ENCODE data around the gene DRC3. TPM values are rescaled to one million over a fixed set of nuclear protein-coding genes. Genes with fewer than 3 reads are reported as not detected.
A peak's percentile ranks its signal among the peaks of the same experiment; 100 is the strongest.

Gene DRC3
- total and polyA plus RNA-seq, 4 donors, result 0.61 to 1.5 (median 1.1) TPM

DNA sequence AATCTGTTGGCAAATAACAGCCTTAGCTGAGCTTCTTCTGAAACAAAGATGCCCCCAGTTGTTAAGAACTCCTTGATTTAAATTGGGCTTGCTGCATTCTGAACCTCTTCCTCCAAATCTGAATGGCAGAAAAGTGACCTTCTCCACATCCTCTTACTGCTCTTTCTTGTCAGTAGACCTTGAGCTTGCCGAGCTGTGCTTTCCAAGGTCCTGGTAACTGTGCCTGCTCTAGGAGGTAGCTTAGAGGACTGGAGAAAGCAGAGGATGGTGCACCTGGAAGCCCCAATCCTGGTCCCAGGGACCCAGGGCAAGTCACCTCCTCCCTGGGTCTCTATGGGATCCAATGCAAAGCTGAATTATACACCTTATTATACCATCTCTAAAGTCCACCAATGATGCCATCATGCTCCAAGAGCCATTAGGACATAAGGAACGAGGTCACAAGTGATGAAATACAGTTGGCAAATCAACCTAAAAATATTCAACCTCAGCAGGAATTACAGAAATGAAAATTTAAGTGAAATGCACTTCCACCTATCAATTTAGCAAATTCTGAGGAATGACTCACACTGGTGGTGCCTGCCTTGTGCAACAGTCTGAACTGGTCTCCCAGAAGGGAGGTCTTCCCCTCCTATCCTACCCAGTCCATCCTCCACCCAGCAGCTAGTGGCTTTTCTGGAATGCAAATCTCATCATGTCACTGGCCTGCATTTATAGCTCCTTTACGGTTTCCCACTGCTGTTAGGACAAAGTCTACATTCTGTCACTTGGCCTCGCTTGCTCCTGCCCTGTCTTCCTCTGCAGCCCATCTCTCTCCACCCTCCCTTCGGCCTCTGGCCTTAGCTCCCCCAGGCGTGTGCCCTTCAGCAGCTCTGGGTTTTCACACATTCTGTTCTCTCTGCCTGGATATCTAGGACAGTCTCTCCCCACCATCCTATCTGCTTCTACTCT, 37.1 kb upstream of the DRC3 start:
- no peak for DNase-seq (ENCODE audit: low spot score)
- peaks cover 0 to 11% (median 1%) of the 10 kb centered on the region in 4 donors for H3K4me1 ChIP-seq (ENCODE audit: control insufficient read depth in 4 of 4, insufficient read depth in 4 of 4, low read length in 3 of 4)
- H3K9ac ChIP-seq (ENCODE audit: low read depth in 1 of 2, low read length in 2 of 2), result no peak overlapping the region
- H3K27me3 ChIP-seq (ENCODE audit: control insufficient read depth in 4 of 4, insufficient read depth in 4 of 4, low read length in 3 of 4), result no peaks in the 10 kb centered on the region
- TF ChIP-seq SP1 (IDR thresholded peaks at IDR 0.05) (no peak), JUND (IDR thresholded peaks at IDR 0.05) (peak in 1 of 2 donors; percentile 17)
- H3K9me3 ChIP-seq (ENCODE audit: control insufficient read depth in 4 of 4, low read length in 3 of 4), result no peaks in the 10 kb centered on the region
- H3K4me3 ChIP-seq (ENCODE audit: low read depth in 1 of 3, low read length in 3 of 3), result no peak overlapping the region
- no peak overlapping the region for H3K27ac ChIP-seq (ENCODE audit: low read depth in 1 of 2, low read length in 2 of 2)
- no peaks in the 10 kb centered on the region for H3K36me3 ChIP-seq (ENCODE audit: control insufficient read depth in 4 of 4, insufficient read depth in 3 of 4, low read depth in 1 of 4, low read length in 3 of 4)
- WGBS, result 73% methylated on average over 6 of the region's 6 CpGs

DNA sequence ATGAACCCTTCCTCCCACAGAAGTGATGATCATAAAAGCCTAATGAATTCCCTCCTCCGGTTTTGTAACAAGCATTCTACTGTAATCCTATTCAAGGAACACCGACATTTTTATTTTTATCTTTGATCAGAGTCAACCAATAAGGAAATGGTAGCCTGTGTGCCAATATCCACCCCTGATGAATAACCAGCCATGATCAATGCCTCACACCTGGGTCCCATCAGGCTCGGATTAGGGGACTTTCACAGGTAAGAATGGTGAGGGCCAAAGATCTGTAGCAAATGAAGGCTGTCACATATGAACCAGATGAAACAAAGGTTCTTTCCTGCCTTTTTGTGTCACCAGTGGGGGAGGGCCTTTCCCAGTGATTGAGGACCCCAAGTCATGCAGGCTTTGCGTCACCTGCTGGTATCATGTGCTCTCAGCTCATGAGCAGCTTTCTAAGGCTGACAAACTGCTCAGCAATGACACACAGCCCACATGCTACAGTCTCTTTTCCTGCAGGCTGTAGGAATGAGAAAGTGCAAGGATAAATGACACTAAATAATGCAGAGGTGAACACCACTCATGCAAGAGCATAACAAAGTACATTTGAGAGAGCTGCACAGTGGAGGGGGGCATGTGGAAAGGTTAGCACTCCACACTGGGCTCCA, 35.3 kb upstream of the DRC3 start:
- no peak overlapping the region for H3K9ac ChIP-seq (ENCODE audit: low read depth in 1 of 2, low read length in 2 of 2)
- no peak overlapping the region for H3K27ac ChIP-seq (ENCODE audit: low read depth in 1 of 2, low read length in 2 of 2)
- DNase-seq (ENCODE audit: low spot score), result no peak
- H3K4me1 ChIP-seq (ENCODE audit: control insufficient read depth in 4 of 4, insufficient read depth in 4 of 4, low read length in 3 of 4), result peaks cover 0 to 11% (median 1%) of the 10 kb centered on the region in 4 donors
- H3K36me3 ChIP-seq (ENCODE audit: control insufficient read depth in 4 of 4, insufficient read depth in 3 of 4, low read depth in 1 of 4, low read length in 3 of 4), result no peaks in the 10 kb centered on the region
- WGBS, result 91% methylated on average over 4 of the region's 4 CpGs
- no peaks in the 10 kb centered on the region for H3K9me3 ChIP-seq (ENCODE audit: control insufficient read depth in 4 of 4, low read length in 3 of 4)
- no peaks in the 10 kb centered on the region for H3K27me3 ChIP-seq (ENCODE audit: control insufficient read depth in 4 of 4, insufficient read depth in 4 of 4, low read length in 3 of 4)
- no peak for TF ChIP-seq GABPA (IDR thresholded peaks at IDR 0.05 in 1 of 2, conservative IDR thresholded peaks at IDR 0.05 in 1 of 2)
- TF ChIP-seq EGR1 (IDR thresholded peaks at IDR 0.05; ENCODE audit: low read depth in 2 of 2), result no peak
- no peak for TF ChIP-seq JUND (IDR thresholded peaks at IDR 0.05)
- no peak for TF ChIP-seq RAD21 (IDR thresholded peaks at IDR 0.05)
- no peak for TF ChIP-seq RXRA (IDR thresholded peaks at IDR 0.05)
- no peak for TF ChIP-seq NR2F2 (IDR thresholded peaks at IDR 0.05)
- TF ChIP-seq, protein P1, sequence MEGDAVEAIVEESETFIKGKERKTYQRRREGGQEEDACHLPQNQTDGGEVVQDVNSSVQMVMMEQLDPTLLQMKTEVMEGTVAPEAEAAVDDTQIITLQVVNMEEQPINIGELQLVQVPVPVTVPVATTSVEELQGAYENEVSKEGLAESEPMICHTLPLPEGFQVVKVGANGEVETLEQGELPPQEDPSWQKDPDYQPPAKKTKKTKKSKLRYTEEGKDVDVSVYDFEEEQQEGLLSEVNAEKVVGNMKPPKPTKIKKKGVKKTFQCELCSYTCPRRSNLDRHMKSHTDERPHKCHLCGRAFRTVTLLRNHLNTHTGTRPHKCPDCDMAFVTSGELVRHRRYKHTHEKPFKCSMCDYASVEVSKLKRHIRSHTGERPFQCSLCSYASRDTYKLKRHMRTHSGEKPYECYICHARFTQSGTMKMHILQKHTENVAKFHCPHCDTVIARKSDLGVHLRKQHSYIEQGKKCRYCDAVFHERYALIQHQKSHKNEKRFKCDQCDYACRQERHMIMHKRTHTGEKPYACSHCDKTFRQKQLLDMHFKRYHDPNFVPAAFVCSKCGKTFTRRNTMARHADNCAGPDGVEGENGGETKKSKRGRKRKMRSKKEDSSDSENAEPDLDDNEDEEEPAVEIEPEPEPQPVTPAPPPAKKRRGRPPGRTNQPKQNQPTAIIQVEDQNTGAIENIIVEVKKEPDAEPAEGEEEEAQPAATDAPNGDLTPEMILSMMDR (IDR thresholded peaks at IDR 0.05; ENCODE audit: low read depth, low read length, missing input control), result no peak
- TF ChIP-seq, protein P2, sequence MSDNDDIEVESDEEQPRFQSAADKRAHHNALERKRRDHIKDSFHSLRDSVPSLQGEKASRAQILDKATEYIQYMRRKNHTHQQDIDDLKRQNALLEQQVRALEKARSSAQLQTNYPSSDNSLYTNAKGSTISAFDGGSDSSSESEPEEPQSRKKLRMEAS (IDR thresholded peaks at IDR 0.05), result no peak
- TF ChIP-seq, protein P3, sequence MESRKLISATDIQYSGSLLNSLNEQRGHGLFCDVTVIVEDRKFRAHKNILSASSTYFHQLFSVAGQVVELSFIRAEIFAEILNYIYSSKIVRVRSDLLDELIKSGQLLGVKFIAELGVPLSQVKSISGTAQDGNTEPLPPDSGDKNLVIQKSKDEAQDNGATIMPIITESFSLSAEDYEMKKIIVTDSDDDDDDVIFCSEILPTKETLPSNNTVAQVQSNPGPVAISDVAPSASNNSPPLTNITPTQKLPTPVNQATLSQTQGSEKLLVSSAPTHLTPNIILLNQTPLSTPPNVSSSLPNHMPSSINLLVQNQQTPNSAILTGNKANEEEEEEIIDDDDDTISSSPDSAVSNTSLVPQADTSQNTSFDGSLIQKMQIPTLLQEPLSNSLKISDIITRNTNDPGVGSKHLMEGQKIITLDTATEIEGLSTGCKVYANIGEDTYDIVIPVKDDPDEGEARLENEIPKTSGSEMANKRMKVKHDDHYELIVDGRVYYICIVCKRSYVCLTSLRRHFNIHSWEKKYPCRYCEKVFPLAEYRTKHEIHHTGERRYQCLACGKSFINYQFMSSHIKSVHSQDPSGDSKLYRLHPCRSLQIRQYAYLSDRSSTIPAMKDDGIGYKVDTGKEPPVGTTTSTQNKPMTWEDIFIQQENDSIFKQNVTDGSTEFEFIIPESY (IDR thresholded peaks at IDR 0.05), result no peak
- TF ChIP-seq, protein P4, sequence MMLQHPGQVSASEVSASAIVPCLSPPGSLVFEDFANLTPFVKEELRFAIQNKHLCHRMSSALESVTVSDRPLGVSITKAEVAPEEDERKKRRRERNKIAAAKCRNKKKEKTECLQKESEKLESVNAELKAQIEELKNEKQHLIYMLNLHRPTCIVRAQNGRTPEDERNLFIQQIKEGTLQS (IDR thresholded peaks at IDR 0.05), result no peak
- no peak overlapping the region for H3K4me3 ChIP-seq (ENCODE audit: low read depth in 1 of 3, low read length in 3 of 3)
